Activated naive CD4-positive, alpha-beta T cell treated with anti-CD3 and anti-CD28 coated beads, Interleukin-2, amount 50 U/mL, for 72 hours (primary cell): Measurements from ENCODE around the gene TBCCD1. TPM values are rescaled to one million over a fixed set of nuclear protein-coding genes. Genes with fewer than 3 reads are reported as not detected.
A peak's percentile ranks its signal among the peaks of the same experiment; 100 is the strongest.
"Not testable (repeated sequence)": the region's sequence is repeated elsewhere in the genome, so short reads cannot be mapped to it uniquely, and the experiment has no call there.

Source experiments
- ATAC-seq, 2 donors: fragments of 150-1000 bp; cut with Tn5 transposase; 2 replicates each; pipeline ENCODE4 v1.10.0; 2021; ENCODE audit warnings: mild to moderate bottlenecking in 2 of 2, moderate library complexity in 2 of 2
- DNase-seq, 2 donors: peaks; one replicate each; pipeline ENCODE4 v3.0.0; 2021 to 2022; ENCODE audit warnings: low spot score in 2 of 2
- H3K27ac Mint-ChIP-seq, 2 donors: one replicate each; pipeline ENCODE4 v1.8.0; 2022; ENCODE audit warnings: mild to moderate bottlenecking in 2 of 2, mixed read lengths in 2 of 2
- H3K36me3 Mint-ChIP-seq, 2 donors: one replicate each; pipeline ENCODE4 v1.8.0; 2022; ENCODE audit warnings: mixed read lengths in 2 of 2
- H3K9me3 Mint-ChIP-seq, 2 donors: one replicate each; pipeline ENCODE4 v1.8.0; 2022; ENCODE audit warnings: mixed read lengths in 2 of 2
- total RNA-seq, 2 donors: library from RNA; stranded (reverse); gene quantifications; one replicate each; pipeline ENCODE4 v1.2.3, GENCODE V29; 2022

TBCCD1 gene
- total RNA-seq, 2 donors from 2014 or later, result 10.0 to 14.8 TPM

DNA sequence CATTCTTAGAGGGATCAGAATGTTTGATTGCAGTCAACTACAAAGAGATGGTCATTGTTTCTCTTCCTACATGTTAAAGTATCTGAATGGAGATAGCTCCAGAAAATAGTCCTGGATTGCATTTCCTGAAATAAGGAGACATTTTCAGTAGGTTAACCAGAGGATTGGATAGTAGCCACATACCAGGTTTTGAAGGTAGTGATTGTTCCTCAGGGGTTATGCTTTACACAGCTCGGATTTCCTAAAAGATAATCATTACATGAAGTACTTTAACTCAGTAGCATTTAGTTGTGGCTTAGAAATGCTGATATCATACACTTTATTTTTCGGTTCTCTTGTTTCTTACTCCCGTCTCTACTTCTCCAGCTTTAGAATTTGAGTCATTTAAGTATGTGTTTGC is 13.6 kb upstream of the TBCCD1 start:
- ATAC-seq, result no peak
- peak overlapping the region in 1 of 2 donors; percentile 26 for H3K27ac Mint-ChIP-seq
- H3K36me3 Mint-ChIP-seq, result peaks cover 5 to 6% of the 10 kb centered on the region in 2 donors

GRCh38 chr3:186577521-186577920 is 10.4 kb upstream of the TBCCD1 start:
- ATAC-seq, result no peak
- DNase-seq, result no peak
- no peaks in the 10 kb centered on the region for H3K9me3 Mint-ChIP-seq
- H3K27ac Mint-ChIP-seq, result no peak overlapping the region
- H3K36me3 Mint-ChIP-seq, result peaks cover 4 to 19% of the 10 kb centered on the region in 2 donors

More for the DNA sequence above, 13.6 kb upstream of the TBCCD1 start:
- DNase-seq, result no peak
- H3K9me3 Mint-ChIP-seq, result no peaks in the 10 kb centered on the region

DNA sequence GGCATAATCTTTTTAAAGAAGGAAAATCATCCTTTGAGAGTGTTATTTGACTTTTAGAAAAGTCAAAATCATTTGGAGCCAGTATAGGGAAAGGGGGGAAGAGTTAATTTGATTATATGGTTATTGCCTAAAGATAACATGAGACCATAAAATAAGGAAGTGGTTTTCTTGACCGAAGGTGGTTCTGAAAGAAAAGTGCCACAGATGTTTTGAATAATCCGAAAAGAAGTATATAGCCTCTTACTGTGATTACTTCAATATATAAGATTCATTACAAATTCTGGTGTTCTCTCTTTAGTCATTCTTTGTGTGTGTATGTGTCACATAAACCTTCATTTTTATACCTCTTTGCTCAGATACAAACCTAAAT is 4.5 kb upstream of the TBCCD1 start:
- DNase-seq, result no peak
- Mint-ChIP-seq H3K36me3 (peaks cover 10 to 27% of the 10 kb centered on the region in 2 donors), H3K9me3 (no peaks in the 10 kb centered on the region), H3K27ac (peak overlapping the region; percentile 93 to 95)
- ATAC-seq, result no peak

GRCh38 chr3:186570941-186571643 is 4.0 kb upstream of the TBCCD1 start:
- Mint-ChIP-seq H3K36me3 (peaks cover 14 to 32% of the 10 kb centered on the region in 2 donors), H3K9me3 (no peaks in the 10 kb centered on the region), H3K27ac (peak overlapping the region; percentile 93 to 95)
- ATAC-seq (no peak), DNase-seq (no peak)

GRCh38 chr3:186570096-186570940 is 3.2 kb upstream of the TBCCD1 start, which contains the start of gene DNAJB11:
Gene DNAJB11, plus strand, starts transcription at chr3:186570720. Its CDS starts 178 bp downstream, at chr3:186570898.
- ATAC-seq, result peak; percentile 86 to 93
- Mint-ChIP-seq H3K9me3 (no peaks in the 10 kb centered on the region), H3K36me3 (peaks cover 14 to 25% of the 10 kb centered on the region in 2 donors), H3K27ac (peak within 1 kb of the TSS; percentile 93 to 99)
- DNase-seq, result peak; percentile 92 to 99

- Mint-ChIP-seq H3K36me3 (peaks cover 14 to 25% of the 10 kb centered on the region in 2 donors), H3K27ac (peak overlapping the region; percentile 93 to 99), H3K9me3 (no peaks in the 10 kb centered on the region)
- no peak for ATAC-seq
- DNase-seq, result no peak
Observed at GRCh38 chr3:186569779-186570095, 2.6 kb upstream of the TBCCD1 start.

DNA sequence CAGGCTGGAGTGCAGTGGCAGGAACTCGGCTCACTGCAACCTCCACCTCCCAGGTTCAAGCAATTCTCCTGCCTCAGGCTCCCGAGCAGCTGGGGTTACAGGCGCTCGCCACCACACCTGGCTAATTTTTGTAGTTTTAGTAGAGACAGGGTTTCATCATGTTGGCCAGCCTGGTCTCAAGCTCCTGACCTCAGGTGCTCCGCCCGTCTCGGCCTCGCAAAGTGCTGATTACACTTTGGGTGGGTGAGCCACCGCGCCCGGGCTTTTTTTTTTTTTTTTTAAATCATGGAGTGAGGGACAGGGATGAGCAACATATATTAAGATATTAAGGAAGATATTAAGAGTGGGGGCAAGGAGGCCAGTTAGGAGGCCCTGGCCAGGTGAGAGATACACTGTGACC is 2.2 kb upstream of the TBCCD1 start:
- Mint-ChIP-seq H3K36me3 (peaks cover 11 to 24% of the 10 kb centered on the region in 2 donors), H3K27ac (peak overlapping the region; percentile 93 to 99)
- DNase-seq, result not testable (repeated sequence)

GRCh38 chr3:186566772-186567071 is 417 bp downstream of the TBCCD1 start:
- Mint-ChIP-seq H3K36me3 (peaks cover 11 to 17% of the 10 kb centered on the region in 2 donors), H3K9me3 (no peaks in the 10 kb centered on the region), H3K27ac (peak overlapping the region; percentile 94 to 96)
- ATAC-seq, result no peak
- DNase-seq, result no peak

More for the DNA sequence above, 2.2 kb upstream of the TBCCD1 start:
- H3K9me3 Mint-ChIP-seq, ATAC-seq: not testable (repeated sequence)

DNA sequence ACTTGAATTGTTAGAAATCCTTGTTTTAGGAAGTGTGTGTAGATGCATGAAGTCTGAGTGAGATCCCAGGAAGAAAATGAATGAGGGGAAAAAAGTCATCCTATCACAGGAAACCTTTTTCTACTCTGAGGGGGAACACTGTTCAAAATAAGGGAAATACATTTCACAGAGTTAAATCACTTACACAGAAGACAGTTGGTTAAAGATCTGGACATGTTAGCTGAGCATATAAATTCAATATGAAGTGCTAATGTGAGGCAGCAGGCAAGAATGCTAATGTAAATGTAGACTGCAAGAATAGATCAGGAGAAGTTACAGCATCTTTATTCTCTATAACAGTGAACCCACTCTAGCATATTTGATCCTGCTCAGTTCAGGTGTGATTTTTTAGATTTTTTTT is 2.6 kb downstream of the TBCCD1 start:
- DNase-seq, result no peak
- Mint-ChIP-seq H3K9me3 (no peaks in the 10 kb centered on the region), H3K36me3 (peaks cover 6 to 7% of the 10 kb centered on the region in 2 donors), H3K27ac (peak overlapping the region in 1 of 2 donors; percentile 46)
- no peak for ATAC-seq

DNA sequence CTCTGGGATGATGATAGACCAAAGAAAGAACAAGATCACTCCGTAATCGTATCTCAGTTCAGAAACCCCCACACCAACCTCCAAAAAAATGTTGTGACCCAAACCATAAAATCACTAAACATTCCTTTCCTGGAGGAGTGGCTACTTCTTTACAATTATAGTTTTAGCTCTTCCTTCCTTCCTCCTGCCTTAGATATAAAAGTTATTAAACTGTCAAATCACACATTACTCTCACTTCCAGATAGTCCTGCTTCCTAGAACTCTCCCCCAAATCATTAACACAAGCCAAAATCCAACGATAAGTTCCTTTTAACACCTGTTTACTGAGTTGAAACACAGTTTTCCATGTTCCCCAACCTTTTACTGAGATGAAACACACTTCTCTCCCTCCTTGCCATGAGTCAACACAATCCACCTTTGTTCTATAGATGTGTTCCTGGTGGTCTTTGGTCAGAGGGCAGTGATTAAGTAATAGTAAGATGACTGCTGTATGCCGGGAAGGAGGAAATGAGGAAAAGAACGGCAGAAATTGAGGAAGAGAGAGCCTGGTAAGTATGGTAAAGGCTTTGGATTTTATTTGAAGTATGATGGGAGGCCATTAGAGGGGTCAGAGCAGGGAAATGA is 14.6 kb downstream of the TBCCD1 start:
- H3K27ac Mint-ChIP-seq, result no peak overlapping the region
- peaks cover 5% of the 10 kb centered on the region in 2 donors for H3K36me3 Mint-ChIP-seq
- no peak for ATAC-seq

GRCh38 chr3:186551387-186551786 is 15.8 kb downstream of the TBCCD1 start:
- H3K9me3 Mint-ChIP-seq, result no peaks in the 10 kb centered on the region
- DNase-seq (no peak), ATAC-seq (no peak)
- no peak overlapping the region for H3K27ac Mint-ChIP-seq
- peaks cover 5% of the 10 kb centered on the region in 2 donors for H3K36me3 Mint-ChIP-seq

More for the DNA sequence above, 14.6 kb downstream of the TBCCD1 start:
- no peak for DNase-seq
- H3K9me3 Mint-ChIP-seq, result no peaks in the 10 kb centered on the region

GRCh38 chr3:186549497-186549896 is 17.6 kb downstream of the TBCCD1 start:
- peaks cover 0 to 5% of the 10 kb centered on the region in 2 donors for H3K36me3 Mint-ChIP-seq
- no peaks in the 10 kb centered on the region for H3K9me3 Mint-ChIP-seq
- DNase-seq, result no peak
- H3K27ac Mint-ChIP-seq, result no peak overlapping the region
- no peak for ATAC-seq

GRCh38 chr3:186544281-186544680 is 22.9 kb downstream of the TBCCD1 start, which contains the start of gene CRYGS:
Gene CRYGS, minus strand, starts transcription at chr3:186544380. Its CDS starts 54 bp downstream, at chr3:186544326.
- no peak for ATAC-seq
- Mint-ChIP-seq H3K27ac (no peak within 1 kb of the TSS), H3K36me3 (no peaks in the 10 kb centered on the region), H3K9me3 (no peaks in the 10 kb centered on the region)
- DNase-seq, result no peak

DNA sequence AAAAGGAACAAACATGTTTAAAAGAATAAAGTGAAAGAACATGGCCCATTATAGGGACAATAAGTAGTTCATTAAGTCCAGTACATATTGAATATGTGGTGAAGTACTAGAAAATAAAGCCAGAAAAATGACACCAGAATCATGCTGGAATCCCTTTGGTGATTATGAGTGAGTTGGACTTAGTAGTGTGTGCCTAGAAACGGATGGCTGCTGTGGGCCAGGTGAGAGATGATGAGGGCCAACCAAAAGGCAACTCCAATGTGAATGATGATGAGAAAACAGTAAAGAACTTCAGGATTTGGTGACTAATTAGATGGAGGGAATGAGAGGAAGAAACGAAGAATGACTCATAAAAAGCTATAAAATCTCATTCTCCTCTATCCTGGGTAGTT is 26.3 kb downstream of the TBCCD1 start:
- Mint-ChIP-seq H3K36me3 (peaks cover 0 to 7% of the 10 kb centered on the region in 2 donors), H3K27ac (peak overlapping the region; percentile 18 to 78), H3K9me3 (no peaks in the 10 kb centered on the region)
- peak; percentile 6 to 22 for ATAC-seq
- DNase-seq, result no peak

- DNase-seq, result peak; percentile 78 to 86
- Mint-ChIP-seq H3K9me3 (no peaks in the 10 kb centered on the region), H3K27ac (peak overlapping the region; percentile 18 to 78), H3K36me3 (peaks cover 0 to 7% of the 10 kb centered on the region in 2 donors)
- peak; percentile 62 to 64 for ATAC-seq
Observed at GRCh38 chr3:186540221-186540834, 26.8 kb downstream of the TBCCD1 start.

DNA sequence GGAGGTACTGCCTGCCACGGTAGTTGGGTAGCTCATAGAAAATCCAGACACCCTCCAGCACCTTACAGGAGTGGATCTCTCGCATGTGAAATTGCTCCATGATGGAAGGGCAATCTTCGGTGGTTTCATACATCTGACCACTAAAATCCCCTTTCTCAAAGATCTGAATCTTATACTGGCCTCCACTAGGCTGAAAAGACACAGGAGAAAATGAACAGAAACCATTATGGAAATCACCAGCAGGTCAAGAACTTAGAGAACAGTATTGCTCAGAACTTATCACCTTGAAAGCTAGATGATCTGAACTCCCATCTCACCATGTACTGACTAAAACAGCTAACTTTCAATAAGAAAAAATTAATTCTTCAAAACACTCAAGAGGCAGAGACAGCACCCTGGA is 28.4 kb downstream of the TBCCD1 start:
- peak; percentile 6 to 12 for ATAC-seq
- DNase-seq, result no peak
- peaks cover 0 to 7% of the 10 kb centered on the region in 2 donors for H3K36me3 Mint-ChIP-seq
- H3K9me3 Mint-ChIP-seq, result no peaks in the 10 kb centered on the region
- peak overlapping the region; percentile 30 to 99 for H3K27ac Mint-ChIP-seq
